ENCODE results near the gene SYT2.
"Not testable (repeated sequence)": the region's sequence is repeated elsewhere in the genome, so short reads cannot be mapped to it uniquely, and the experiment has no call there.

Gene SYT2

DNA sequence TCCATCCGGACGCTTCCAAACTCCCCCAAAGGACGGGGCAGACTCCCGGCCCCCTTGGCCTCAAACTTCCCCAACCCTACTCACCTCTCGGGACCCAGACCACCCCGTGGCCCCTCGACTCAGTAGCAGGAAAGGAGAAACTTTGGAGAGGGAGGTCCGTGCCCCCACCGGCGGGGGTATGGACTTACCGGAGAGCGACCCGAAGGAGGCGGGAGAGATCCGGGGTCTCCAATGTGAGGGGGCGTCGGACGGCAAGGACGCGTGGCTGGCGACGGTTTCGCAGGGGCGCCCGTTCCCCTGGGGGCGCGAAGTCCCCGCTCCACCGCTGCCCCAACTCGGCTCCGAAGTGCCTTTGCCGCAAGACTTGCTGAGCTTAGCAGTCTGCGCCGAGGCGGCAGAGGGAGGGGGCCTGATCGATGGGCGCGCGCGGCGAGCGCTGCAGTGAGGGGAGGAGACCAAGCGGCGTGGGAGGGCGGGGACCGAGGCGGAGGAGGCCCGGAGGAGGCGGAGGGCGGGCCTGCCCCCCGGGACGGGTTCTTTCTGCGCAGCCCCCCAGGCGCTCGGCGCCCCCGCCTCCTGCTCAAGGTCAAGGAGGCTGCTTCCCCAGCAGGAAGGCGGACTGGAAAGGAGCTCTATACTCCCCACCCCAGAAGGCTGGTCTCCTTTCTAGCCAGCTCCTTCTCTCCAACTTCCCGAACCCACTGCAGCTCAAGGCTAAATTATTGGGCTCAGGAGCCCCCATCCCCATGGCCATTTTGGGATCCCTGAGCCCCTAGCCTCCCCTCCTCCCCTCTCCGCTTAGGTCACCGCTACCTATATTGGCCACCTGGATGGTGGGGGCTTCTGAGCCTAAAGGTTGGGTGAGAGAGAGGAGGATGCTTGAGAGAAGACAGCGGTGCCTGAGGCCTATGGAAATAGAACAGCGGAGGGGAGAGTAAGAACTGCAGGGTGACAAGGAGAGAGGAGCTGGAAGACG, at the start of gene SYT2:
Gene SYT2, minus strand, starts transcription at position 385 of the 976 bp plus-strand sequence. CDS start 104,682 bp downstream, outside the sequence.
- peak; percentile 13 for DNase-seq

DNA sequence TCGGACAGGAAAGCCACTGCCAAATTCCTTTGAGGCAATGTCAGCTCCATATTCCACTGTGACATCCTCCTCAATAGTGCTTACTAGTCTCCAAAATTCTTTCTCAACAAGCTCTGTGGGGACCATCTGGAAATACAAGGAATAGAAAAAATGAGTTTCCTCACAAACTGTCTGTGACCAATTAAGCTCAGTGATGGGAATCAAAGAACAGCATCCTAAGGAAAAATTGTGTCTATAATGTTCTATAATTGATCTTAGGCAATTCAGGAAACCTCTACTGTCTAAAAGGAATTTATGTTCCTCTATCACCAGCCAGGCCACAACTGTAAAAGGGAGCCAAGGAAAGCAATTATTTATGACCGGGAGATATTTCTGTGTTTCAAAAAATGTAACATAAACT, 46.1 kb upstream of the SYT2 start:
- DNase-seq = no peak

DNA sequence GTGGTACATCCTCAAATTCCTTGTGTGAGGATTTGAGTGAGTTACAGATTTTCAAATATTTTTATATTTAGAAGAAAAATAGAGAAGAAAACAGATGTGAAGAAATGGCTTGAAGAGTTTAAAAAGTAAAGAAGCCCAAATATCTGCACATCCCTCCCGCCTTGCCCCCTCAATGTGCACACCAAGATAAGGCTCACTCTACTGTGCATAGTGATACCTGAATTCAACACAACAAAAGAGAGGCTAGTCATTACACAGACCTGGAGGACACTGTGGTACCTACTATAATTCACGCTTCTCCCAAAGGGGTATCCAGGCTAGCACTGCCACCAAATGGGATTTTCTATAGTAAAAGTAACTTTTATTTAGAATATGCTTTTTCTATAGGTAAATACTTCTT, 44.0 kb upstream of the SYT2 start:
- DNase-seq = no peak

DNA sequence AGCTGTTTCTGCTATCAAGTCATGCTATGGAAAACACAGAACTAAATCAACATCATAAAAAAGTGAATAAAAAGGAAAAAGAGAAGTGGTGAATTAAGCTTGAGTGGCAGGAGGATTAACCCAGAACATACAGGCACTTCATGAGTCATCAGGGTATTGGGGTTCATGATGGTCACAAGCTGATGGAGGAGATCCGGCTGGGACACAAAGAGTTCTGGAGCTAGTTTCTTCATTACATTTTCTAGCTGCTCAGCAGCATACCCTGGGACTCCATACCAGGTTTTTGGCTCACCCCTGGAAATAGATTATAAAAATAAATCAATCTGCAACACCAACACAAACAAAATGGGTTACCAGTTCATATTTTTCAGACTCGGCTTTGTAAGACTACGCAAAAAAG, 42.5 kb upstream of the SYT2 start:
- DNase-seq = no peak

DNA sequence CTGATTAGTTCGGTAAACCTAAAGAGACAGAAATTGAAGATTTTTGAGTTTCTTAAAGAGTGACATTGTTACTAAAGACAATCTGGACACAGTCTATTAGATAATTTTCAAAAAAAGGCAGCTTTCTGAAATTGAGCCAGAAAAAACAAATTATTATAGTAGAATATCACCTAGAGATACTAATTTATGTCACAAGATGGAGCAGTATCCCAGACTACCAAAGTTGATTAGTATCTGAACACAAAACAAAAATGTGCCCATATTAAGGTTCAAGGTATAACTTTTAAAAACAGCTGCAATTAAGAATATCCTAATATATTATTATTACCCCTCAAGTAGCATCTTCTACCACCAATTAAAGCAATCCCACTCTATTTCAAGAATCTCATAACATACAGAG, 40.5 kb upstream of the SYT2 start:
- no peak for DNase-seq

DNA sequence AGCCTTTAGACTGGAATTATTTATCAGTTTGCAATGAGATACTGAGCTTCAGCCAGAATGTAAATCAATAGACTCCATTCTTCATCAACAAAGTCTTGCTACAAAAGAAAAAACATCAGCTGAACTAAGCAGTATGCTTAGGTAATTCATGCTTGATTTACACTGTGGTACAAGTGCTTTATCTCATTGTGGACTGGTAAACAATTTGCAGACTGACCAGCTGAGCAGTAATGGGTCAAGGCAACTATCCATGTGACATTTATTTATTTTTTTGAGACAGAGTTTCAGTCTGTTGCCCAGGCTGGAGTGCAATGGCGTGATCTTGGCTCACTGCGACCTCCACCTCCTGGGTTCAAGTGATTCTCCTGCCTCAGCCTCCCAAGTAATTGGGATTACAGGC, 39.8 kb upstream of the SYT2 start:
- DNase-seq = no peak

DNA sequence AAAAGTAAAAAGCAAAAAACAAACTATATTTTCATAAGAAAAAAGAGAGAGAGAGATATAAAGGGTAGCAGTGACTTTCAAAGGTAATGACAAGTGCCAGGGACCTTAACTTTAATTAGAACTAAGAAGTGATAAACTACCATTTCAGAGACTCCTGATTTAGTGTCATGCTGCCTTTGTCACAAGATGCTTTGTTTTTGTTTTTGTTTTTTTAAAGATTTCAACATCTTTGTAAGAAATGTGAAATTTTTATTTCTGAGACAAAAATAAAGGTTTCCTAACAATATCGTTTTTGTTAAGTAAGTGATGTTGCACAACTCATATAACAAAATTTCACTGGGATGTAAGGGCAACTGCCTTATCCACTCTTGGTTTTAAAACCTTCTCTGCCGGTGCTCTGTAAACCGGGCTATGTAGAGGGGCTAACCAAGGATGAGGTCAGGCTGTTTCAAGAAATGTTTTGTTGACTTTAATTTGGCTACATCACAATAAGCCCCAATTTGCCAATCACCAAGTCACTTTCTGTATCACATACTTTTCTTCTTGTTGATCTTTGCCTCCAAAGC, 35.2 kb upstream of the SYT2 start:
- no peak for DNase-seq

DNA sequence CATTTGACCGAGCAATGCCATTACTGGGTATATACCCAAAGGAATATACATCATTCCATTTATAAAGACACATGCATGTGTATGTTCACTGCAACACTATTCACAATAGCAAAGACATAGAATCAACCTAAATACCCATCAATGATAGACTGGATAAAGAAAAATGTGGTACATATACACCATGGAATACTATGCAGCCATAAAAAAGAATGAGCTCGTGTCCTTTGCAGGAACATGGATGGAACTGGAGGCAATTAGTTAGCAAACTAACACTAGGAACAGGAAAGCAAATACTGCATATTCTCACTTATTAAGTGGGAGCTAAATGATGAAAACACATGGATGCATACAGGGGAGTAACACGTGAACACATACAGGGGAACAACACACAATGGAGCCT, 34.5 kb upstream of the SYT2 start:
- DNase-seq = not testable (repeated sequence)

DNA sequence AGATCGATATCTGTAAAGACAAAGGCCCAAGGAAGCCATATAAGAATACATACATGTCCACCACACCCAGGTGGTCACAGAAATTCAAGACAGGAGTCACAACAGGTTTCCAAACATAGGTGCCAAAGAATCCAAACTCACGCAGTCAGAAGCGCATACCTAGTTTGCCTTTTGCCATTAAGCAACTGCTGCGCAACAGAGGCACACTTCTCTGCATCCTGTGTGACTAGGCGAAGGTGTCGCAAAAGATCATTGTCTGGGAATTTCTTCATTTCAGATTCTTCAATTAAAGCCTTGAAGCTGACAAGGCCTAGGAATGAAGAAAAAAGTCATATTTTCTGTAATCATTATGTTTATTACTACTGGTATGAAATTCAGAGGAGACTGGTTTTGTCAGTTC, 32.2 kb upstream of the SYT2 start:
- no peak for DNase-seq

DNA sequence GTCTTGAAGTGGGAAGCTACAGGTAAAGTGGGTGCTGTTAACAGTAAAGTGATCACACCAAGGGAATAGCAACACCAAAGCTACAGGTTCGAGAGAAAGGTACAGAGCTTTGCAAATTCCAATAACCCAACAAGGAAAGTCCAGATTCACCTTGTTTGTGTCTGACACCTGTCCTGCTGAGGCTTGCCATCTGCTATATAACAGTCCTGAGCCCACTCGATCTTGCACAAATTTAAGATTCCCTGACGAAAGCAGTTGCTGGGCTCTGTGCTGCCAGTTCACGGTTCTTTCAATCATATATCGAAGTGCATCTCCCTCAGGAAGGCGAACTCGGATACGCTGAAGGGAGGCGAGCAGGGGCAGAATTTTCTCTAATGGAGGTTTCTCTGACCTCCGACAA, 23.0 kb upstream of the SYT2 start:
- DNase-seq = no peak

DNA sequence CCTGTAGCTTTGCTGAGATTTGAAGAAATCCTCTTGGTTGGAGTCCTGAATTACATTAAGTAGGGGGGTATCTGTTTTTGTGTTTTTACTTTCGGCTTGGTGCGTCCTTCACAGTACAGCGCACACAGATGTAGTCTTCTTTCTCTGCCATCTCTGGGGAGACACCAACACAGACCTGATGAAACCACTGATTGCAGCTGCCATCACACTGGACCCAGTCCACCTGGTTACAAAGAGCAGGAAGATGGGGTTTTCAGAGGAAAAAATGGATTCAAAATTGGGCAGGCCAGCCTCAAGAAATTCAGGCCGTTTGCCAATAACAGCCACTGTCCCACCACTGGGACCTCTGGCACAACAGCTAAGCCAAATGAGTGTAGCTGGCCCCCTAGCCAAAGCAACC, 18.7 kb upstream of the SYT2 start:
- DNase-seq = no peak

DNA sequence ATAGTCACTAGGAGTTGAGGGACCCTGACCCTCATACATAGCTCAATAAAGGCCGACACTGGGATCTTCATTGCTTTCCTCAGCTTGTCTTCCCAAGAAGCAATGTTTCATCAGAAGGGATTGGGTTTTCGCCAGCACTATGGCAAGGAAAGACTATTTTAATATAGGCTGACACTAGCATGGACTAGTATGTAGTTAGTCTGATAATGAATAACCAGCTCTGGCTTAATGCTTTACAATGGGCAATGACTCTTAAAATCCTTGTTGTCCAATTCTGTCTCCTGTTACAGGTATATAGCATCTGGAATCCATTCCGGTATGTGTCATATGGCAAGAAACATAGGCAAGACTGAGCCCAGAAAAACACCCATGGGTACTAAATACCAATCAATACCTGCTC, 15.3 kb upstream of the SYT2 start:
- DNase-seq = no peak

DNA sequence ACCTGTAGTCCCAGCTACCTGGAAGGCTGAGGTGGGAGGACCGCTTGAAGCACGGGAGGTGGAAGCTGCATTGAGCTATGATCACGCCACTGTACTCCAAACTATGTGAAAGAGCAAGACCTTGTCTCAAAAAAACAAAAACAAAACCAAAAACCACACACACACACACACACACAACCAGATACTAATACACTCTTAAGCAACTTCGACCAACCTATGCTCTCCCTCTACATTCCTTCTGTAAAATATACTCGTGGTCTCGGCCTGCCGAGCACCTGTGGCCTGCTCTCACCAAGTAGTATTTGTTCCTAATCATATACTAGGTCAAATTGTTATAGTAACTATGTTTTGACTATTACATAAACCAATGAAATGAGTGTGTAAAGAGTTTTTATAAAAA, 13.5 kb upstream of the SYT2 start:
- DNase-seq = no peak

DNA sequence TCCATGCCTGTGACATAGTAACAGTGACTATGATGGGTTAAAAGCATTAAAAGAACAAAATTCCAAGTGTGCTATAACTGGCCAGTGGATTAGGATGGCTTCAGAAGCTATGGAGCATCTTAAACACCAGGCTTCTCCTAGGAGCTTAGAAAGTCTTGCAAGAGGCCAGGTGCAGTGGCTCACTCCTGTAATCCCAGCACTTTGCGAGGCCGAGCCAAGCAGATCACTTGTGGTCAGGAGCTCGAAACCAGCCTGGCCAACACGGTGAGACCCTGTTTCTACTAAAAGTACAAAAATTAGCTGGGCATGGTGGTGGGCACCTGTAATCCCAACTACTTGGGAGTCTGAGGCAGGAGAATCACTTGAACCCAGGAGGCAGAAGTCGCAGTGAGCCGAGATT, 12.8 kb upstream of the SYT2 start:
- DNase-seq = not testable (repeated sequence)

DNA sequence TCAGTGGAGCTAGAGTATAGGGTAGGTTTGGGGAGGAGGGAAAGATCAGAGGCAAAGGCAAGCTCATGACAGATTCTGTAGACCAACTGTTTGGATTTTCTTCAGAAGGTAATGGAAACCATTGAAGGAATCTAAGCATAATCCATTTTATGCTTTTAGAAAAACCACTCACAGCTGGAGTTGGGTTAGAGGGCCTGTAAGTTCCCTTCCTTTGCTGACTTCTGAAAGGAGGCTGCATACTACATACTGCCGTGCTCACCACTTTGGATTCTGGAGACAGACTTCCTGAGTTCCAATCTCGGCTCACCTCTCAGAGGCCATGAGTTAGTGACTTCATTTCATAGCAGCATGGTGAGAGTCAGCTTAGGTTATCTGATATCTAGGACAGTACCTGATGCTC, 6.4 kb upstream of the SYT2 start:
- no peak for DNase-seq

DNA sequence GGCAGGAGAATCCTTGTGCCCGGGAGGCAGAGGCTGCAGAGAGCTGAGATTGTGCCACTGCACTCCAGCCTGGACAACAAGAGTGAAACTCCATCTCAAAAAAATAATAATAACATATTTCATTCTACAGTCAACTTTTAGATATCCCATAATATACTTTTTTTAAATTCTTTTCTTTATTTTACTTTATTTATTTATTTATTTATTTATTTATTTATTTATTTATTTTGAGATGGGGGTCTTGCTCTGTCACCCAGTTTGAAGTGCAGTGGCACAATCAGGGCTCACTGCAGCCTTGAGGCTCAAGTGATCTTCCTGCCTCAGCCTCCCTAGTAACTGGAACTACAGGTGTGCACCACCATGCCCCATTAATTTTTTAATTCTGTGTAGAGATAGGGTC, 3.9 kb upstream of the SYT2 start:
- DNase-seq = not testable (repeated sequence)

DNA sequence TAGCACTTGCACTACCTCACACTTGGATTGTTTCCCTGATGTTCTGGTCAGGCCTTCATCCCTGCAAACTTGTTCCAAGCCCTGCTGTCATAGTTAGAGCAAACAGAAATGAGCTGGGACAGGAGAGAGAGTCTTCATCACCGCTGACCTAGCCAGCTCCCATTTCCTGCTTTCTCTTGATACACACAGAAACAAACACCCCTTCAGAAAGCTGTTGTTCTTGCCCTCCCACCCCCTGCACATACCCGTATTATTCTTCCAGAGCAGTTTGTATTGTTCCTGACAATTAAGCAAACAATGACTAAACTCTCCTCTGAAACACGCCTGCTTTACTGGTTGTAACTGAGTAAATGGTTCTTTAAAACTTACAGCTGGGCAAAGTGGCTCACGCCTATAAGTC, 2.9 kb upstream of the SYT2 start:
- no peak for DNase-seq

DNA sequence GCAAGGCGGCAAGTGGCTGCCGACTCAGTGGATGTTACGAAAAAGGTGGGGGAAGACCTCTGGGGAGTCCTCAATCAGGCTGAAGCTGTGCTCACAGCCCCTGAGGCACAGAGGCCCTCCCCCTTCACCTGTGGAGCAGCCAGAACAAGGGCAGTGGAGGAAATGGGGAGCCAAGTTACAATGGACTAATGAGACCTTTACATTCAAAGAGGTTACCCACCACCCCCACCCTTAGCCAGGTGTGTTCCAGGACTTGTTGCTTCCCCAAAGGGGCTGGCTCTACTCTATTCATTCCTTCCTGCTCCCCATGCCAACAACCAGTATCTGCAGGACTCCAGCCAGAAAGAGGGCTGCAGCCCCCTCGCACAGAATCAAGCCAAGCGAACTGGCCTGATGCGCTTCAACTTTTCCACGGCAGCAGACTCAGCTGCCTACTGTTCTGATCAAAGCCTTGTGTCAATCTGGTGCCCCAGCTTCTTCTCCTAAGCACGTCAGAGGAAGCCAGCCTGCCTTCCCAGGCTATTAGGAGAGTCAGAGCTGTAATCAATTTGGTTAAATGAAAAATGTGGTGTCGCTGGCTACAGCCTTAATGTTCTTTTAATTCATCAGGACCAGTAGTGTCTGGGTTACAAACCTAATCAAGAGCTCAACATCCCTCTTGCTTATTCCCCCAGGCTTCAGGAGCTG, 1.8 kb upstream of the SYT2 start:
- DNase-seq = no peak

DNA sequence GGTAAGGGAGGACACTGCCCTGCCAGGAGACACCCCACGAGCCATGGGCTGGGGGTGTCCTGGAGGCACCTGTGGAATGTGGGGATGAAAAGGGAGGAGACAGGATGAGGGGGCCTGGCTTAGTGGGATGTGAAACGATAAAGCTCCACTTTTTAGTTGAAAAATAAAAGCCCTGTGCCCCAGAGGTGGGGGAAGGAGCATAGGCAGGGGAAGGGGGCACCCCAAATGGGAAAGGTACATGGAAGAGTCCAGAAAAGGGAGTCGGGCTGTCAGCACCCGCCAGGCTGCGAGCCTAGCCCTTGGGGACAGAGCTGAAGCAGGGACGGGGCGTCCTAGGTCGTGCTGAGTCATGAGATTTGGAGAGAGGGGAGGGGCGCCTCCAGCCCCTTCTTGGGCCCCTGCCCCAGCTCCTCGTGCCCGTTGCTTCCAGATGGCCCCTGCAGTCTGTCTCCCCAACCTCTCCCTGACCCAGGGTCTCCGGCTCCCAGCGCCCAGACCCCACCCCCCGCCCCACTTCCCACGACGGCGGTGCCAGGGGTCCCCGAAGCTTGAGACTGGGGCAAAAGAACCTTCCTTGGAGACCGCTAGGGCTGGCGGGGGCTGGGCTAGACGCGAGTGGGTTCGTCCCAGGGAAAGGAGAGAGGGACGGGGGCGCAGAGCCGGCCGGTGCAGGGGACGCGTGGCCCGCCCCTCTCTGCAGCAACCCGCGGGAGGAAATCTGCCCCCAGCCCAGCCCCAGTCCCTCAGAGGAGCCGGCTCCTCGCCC, 795 bp downstream of the SYT2 start:
- no peak for DNase-seq

DNA sequence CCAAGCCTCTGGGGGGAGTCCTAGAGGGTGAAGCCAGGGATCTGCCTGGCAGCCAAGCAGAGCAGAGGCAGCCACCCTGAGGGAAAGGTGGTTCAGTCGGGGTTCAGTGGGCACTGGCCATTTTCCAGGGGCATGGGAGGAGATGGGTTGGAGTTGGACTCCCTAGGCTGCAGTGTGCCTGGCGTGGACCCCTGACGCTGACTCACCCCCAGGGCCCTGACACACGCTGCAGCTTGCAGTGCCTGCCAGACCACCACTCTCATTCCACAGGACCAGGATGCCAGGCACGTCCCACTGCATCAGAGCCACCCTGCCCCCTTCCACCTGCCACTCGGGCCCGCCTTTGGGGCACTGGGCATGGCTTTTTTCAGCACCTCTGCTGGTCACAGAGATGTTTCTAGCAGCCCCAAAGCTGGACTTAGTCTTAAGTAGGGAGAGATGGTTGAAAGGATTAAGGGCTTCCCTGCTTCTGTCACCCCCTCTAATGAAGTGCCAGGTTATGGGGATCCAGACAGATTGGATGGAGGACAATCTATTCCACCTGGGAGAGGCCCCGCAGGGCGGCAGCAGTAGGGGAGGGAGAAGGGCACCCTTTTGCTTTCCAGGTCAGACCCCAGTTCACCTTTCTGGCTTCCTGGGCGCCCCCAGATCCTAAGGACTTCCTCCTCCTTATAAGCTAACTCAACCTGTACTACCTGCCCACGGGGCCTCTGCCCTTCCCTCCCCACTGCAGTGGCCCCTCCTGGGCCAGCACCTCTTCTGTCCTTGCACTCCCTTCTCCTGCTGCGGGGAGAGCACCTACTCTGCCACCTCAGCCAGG, 1.6 kb downstream of the SYT2 start:
- DNase-seq = no peak

DNA sequence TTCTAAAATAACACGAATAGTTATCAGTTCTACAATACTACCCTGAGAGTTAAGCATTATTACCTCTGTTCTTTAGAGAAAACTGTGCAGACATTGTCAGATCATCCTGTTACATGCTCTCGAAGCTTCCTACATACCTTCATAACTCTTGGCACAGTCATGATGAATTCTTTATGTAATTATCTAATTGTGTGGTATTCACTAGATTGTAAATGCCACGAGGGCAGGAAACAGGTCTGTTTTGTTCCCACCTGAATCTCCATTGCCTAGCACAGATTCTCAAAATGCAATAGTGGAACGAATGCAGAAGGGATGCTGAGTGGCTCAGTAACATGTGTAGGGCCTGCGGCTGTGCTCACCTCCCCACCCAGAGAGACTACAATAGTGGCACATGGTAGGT, 3.4 kb downstream of the SYT2 start:
- no peak for DNase-seq

DNA sequence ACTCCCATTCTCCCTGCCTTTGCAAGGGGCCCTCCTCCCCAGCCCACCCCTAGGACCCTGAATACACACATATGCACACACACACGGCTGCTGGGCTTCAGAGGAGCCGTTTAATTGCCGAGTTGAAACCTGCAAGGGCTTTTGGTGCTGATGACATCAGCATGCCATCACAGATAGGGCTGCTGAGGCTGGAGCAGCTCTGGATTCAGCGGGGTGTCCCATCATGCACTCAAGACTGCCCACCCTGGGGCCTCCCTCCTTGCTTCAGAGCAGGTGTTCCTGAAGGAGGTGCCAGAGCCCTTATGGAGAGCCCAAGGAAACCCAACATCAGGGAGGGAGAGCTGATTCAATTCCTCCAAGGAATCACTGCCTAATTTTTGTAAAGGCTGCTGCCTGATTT, 5.7 kb downstream of the SYT2 start:
- DNase-seq = no peak
